ENCODE measurements around the gene TMEM26.

- TF ChIP-seq ZNF143 (CRISPR knock-in tag; IDR thresholded peaks at IDR 0.05), result no peak
- TF ChIP-seq GABPA (IDR thresholded peaks at IDR 0.05; ENCODE audit: low read depth, low read length), result no peak
- TF ChIP-seq GABPA (CRISPR knock-in tag; IDR thresholded peaks at IDR 0.05; ENCODE audit: low read depth), result no peak
- no peak for TF ChIP-seq MEF2D (CRISPR knock-in tag; IDR thresholded peaks at IDR 0.05)
- no peak for TF ChIP-seq EZH2 (conservative IDR thresholded peaks at IDR 0.05; ENCODE audit: low read depth, low read length)
- no peak for TF ChIP-seq MYC (CRISPR knock-in tag; IDR thresholded peaks at IDR 0.05; ENCODE audit: borderline replicate concordance)
- TF ChIP-seq ZNF629 (CRISPR knock-in tag; conservative IDR thresholded peaks at IDR 0.05), result no peak
- no peak for TF ChIP-seq ZFP41 (CRISPR knock-in tag; IDR thresholded peaks at IDR 0.05; ENCODE audit: borderline replicate concordance)
- no peak for TF ChIP-seq CTCF (CRISPR knock-in tag; IDR thresholded peaks at IDR 0.05)
Observed at GRCh38 chr10:61423178-61423577, 30.0 kb downstream of the TMEM26 start.
